Measurements from ENCODE around the gene MAP2K5.

- TF ChIP-seq, protein P1, sequence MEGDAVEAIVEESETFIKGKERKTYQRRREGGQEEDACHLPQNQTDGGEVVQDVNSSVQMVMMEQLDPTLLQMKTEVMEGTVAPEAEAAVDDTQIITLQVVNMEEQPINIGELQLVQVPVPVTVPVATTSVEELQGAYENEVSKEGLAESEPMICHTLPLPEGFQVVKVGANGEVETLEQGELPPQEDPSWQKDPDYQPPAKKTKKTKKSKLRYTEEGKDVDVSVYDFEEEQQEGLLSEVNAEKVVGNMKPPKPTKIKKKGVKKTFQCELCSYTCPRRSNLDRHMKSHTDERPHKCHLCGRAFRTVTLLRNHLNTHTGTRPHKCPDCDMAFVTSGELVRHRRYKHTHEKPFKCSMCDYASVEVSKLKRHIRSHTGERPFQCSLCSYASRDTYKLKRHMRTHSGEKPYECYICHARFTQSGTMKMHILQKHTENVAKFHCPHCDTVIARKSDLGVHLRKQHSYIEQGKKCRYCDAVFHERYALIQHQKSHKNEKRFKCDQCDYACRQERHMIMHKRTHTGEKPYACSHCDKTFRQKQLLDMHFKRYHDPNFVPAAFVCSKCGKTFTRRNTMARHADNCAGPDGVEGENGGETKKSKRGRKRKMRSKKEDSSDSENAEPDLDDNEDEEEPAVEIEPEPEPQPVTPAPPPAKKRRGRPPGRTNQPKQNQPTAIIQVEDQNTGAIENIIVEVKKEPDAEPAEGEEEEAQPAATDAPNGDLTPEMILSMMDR (IDR thresholded peaks at IDR 0.05; ENCODE audit: low read length) = no peak
- TF ChIP-seq EZH2 (optimal IDR thresholded peaks at IDR 0.05; ENCODE audit: low read depth, low read length) = no peak
Observed at GRCh38 chr15:67587331-67587730, 44.8 kb downstream of the MAP2K5 start.

Data from MM.1S (cell line).